Measurements from ENCODE around the gene SEPTIN1. TPM values are rescaled to one million over a fixed set of nuclear protein-coding genes. Genes with fewer than 3 reads are reported as not detected.

The SEPTIN1 gene
- total and polyA plus RNA-seq, 8 donors, result 2.5 to 6.3 (median 3.1) TPM

DNA sequence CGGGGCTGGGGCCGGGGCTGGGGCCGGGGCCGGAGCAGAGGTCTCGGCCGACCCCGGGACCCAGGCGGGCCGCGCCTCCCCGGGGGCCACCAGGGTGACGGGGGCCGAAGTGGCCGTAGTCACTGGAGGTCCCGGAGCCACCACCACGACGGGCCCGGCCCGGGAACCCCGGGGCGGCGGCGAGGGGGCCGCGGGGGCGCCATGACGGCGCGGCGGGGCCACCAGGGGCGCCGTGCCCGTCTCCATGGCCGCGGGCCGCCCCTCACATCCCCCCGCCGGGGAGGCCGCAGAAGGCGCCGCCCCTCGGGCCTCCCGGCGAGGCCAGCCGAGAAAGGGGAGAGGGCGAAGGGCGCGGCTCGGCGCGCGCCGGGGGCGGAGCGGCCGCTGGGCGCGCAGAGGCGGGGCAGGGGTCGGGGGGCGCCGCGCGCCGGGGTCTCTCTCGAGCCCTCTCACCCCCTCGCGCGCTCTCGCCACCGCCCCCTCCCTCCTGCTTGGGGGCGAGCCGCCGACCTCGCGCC is 12.4 kb downstream of the SEPTIN1 start:
- intact Hi-C loops (cut with DNase I), result no loop called here
- TF ChIP-seq, protein P1, sequence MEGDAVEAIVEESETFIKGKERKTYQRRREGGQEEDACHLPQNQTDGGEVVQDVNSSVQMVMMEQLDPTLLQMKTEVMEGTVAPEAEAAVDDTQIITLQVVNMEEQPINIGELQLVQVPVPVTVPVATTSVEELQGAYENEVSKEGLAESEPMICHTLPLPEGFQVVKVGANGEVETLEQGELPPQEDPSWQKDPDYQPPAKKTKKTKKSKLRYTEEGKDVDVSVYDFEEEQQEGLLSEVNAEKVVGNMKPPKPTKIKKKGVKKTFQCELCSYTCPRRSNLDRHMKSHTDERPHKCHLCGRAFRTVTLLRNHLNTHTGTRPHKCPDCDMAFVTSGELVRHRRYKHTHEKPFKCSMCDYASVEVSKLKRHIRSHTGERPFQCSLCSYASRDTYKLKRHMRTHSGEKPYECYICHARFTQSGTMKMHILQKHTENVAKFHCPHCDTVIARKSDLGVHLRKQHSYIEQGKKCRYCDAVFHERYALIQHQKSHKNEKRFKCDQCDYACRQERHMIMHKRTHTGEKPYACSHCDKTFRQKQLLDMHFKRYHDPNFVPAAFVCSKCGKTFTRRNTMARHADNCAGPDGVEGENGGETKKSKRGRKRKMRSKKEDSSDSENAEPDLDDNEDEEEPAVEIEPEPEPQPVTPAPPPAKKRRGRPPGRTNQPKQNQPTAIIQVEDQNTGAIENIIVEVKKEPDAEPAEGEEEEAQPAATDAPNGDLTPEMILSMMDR (IDR thresholded peaks at IDR 0.05), result no peak
- H3K4me1 ChIP-seq, result peaks cover 4 to 42% of the 10 kb centered on the region in 2 donors
- peak overlapping the region; percentile 76 to 93 for H3K4me3 ChIP-seq
- no peaks in the 10 kb centered on the region for H3K27me3 ChIP-seq
- ATAC-seq, result no peak
- H3K36me3 ChIP-seq, result peaks cover 0 to 19% of the 10 kb centered on the region in 2 donors
- H3K27ac ChIP-seq, result peak overlapping the region; percentile 62 to 83
- H3K9me3 ChIP-seq, result no peaks in the 10 kb centered on the region
- DNase-seq, result no peak

DNA sequence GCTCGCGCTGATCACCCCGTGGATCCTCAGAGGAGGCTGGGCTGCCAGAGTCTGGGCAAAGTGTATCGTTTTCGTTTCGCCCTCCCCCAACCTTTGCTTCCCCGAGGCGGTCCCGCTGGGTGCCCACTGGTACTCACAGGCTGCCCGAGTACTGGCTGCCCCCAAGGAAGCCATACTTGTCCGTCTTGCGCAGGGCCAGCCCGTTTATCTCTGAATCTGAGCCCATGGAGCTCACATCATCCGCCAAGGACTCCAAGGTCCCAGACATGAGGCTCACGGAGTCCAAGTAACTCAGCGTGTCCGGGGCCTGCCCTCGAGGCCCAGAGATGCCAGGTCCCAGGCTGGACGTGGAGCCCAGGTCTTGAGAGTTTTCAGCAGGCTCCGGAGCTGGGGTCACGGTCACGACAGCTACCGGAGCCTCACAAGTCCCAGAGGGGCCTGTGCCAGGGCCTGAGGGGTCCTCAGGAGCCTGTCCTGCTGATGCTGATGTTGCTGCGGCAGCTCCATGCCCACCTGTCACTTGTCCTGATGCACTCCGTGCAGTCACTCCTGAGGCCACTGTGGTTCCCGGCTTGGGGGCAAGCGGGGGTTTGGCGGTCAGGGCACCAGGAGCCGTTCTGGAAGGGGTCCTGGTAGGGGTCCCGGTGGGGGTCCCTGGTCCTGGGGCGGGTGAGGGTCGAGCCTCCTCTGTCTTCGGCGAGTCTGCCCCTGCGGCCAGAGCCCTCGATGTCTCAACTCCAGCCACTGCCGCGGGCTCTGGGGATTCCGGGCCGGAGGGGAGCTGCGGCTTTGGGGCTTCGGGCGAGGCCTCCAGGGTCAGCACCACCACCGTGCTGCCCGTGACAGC is 13.0 kb downstream of the SEPTIN1 start:
- ATAC-seq (no peak), DNase-seq (peak in 1 of 4 donors; percentile 82)
- Histone ChIP-seq H3K4me3 (peak overlapping the region; percentile 76 to 93), H3K27me3 (no peaks in the 10 kb centered on the region), H3K9me3 (no peaks in the 10 kb centered on the region), H3K4me1 (peaks cover 4 to 42% of the 10 kb centered on the region in 2 donors), H3K36me3 (peaks cover 0 to 26% of the 10 kb centered on the region in 2 donors), H3K27ac (peak overlapping the region; percentile 62 to 83)
- TF ChIP-seq, protein P1 (IDR thresholded peaks at IDR 0.05), result no peak
- intact Hi-C loops (cut with DNase I), result no loop called here

DNA sequence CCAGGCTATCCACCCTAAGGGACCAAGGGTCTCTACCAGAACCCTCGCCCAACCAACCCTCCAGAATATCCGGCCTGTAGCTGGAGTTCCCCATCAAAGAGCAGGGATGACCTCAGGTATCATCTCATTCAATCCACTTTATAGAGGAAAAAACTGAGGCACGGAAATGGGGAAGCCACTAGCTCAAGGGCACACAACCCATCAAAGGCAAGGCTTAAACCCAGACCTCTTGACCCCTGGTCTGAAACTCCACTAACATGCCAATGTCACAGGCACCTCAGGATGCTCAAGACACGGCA is 13.6 kb downstream of the SEPTIN1 start:
- H3K27ac ChIP-seq, result peak overlapping the region; percentile 62 to 83
- intact Hi-C loops (cut with DNase I), result no loop called here
- TF ChIP-seq, protein P1 (IDR thresholded peaks at IDR 0.05), result no peak

DNA sequence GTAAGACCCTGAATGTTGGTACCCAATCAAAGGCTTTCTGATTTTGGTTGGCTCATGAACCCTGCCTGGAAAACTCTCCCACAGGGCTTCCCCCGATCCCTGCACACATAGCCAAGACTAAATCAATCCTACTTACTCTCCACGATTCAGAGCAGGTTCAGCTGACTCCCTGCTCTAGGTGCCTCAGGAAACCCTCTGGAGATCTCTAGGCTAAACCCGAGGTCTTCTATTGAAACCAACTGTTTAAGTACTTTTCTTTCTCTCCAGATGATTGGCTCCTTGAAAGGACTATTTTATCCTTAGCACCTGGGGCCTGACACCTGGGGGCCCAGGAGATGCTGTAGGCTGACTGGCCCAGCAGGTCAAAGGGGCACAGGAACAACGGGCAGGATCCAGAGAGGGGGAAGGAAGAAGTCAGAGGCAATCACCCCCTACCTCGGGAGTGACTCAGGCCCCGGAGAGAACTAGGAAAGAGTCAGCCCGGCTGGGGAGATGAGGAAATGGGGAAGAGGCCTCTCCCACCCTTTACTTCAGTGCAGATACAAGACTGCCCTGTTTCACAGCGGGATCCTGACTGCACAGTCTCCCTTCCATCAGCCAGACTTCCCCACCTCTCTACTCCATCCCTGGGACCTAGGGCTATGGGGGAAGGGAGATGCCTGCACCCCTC is 14.1 kb downstream of the SEPTIN1 start:
- no peak for ATAC-seq
- intact Hi-C loops (cut with DNase I), result no loop called here
- DNase-seq, result peak in 1 of 4 donors; percentile 62
- TF ChIP-seq, protein P1 (IDR thresholded peaks at IDR 0.05), result no peak
- Histone ChIP-seq H3K4me1 (peaks cover 4 to 42% of the 10 kb centered on the region in 2 donors), H3K4me3 (peak overlapping the region; percentile 76 to 93), H3K36me3 (peaks cover 0 to 36% of the 10 kb centered on the region in 2 donors), H3K27me3 (no peaks in the 10 kb centered on the region), H3K9me3 (no peaks in the 10 kb centered on the region), H3K27ac (peak overlapping the region in 1 of 2 donors; percentile 83)

More for the DNA sequence above, 13.6 kb downstream of the SEPTIN1 start:
- Histone ChIP-seq H3K4me1 (peaks cover 4 to 42% of the 10 kb centered on the region in 2 donors), H3K36me3 (peaks cover 0 to 31% of the 10 kb centered on the region in 2 donors), H3K4me3 (peak overlapping the region; percentile 76 to 93), H3K9me3 (no peaks in the 10 kb centered on the region), H3K27me3 (no peaks in the 10 kb centered on the region)
- DNase-seq (no peak), ATAC-seq (no peak)
